ENCODE measurements around the gene AOPEP.

AOPEP gene

GRCh38 chr9:94870793-94871558 is 144.5 kb downstream of the AOPEP start:
- peaks cover 6% of the 10 kb centered on the region for H3F3A ChIP-seq (ENCODE audit: insufficient read depth, low read length)
- DNase-seq: peak; percentile 50
- no peak overlapping the region for H2AFZ ChIP-seq (ENCODE audit: low read length)
- no peaks in the 10 kb centered on the region for H3K9me2 ChIP-seq (replicated peaks; ENCODE audit: insufficient read depth, low read length)
- H3K27me3 ChIP-seq (replicated peaks; ENCODE audit: insufficient read depth, low read length): no peaks in the 10 kb centered on the region
- no peak overlapping the region for H3K9ac ChIP-seq (ENCODE audit: low read length)
- no peaks in the 10 kb centered on the region for H3K9me3 ChIP-seq (replicated peaks; ENCODE audit: insufficient read depth, low read length)
- peak overlapping the region; percentile 19 for H3K27ac ChIP-seq (ENCODE audit: low read length)
- H3K4me3 ChIP-seq (ENCODE audit: low read length): no peak overlapping the region
- H3K4me1 ChIP-seq (ENCODE audit: low read length): peaks cover 21% of the 10 kb centered on the region
- H3K4me2 ChIP-seq (ENCODE audit: low read depth, low read length): peak overlapping the region; percentile 1; the same call in 1 of the 2 replicates
- no peaks in the 10 kb centered on the region for H3K79me2 ChIP-seq (ENCODE audit: low read length)
- no peaks in the 10 kb centered on the region for H4K20me1 ChIP-seq (ENCODE audit: insufficient read depth, low read length)
- H3K36me3 ChIP-seq (replicated peaks; ENCODE audit: insufficient read depth, low read length): no peaks in the 10 kb centered on the region
- TF ChIP-seq CTCF (IDR thresholded peaks at IDR 0.05; ENCODE audit: low read length): no peak
- TF ChIP-seq EZH2 (optimal IDR thresholded peaks at IDR 0.05; ENCODE audit: low read depth, low read length): no peak
- no peak for TF ChIP-seq EZH2phosphoT487 (IDR thresholded peaks at IDR 0.05; ENCODE audit: low read length)

- H4K20me1 ChIP-seq (ENCODE audit: insufficient read depth, low read length): no peaks in the 10 kb centered on the region
- H3K4me2 ChIP-seq (ENCODE audit: low read depth, low read length): no peak overlapping the region
- H3K79me2 ChIP-seq (ENCODE audit: low read length): no peaks in the 10 kb centered on the region
- no peaks in the 10 kb centered on the region for H3K9me3 ChIP-seq (replicated peaks; ENCODE audit: insufficient read depth, low read length)
- H3K27me3 ChIP-seq (replicated peaks; ENCODE audit: insufficient read depth, low read length): no peaks in the 10 kb centered on the region
- H2AFZ ChIP-seq (ENCODE audit: low read length): no peak overlapping the region
- peaks cover 9% of the 10 kb centered on the region for H3F3A ChIP-seq (ENCODE audit: insufficient read depth, low read length)
- H3K9me2 ChIP-seq (replicated peaks; ENCODE audit: insufficient read depth, low read length): no peaks in the 10 kb centered on the region
- no peak overlapping the region for H3K27ac ChIP-seq (ENCODE audit: low read length)
- no peak for DNase-seq
- H3K36me3 ChIP-seq (replicated peaks; ENCODE audit: insufficient read depth, low read length): no peaks in the 10 kb centered on the region
- no peak overlapping the region for H3K4me3 ChIP-seq (ENCODE audit: low read length)
- no peak overlapping the region for H3K9ac ChIP-seq (ENCODE audit: low read length)
- peaks cover 22% of the 10 kb centered on the region for H3K4me1 ChIP-seq (ENCODE audit: low read length)
- TF ChIP-seq CTCF (IDR thresholded peaks at IDR 0.05; ENCODE audit: low read length): no peak
- no peak for TF ChIP-seq EZH2 (optimal IDR thresholded peaks at IDR 0.05; ENCODE audit: low read depth, low read length)
- TF ChIP-seq EZH2phosphoT487 (IDR thresholded peaks at IDR 0.05; ENCODE audit: low read length): no peak
These were observed 145.8 kb downstream of the AOPEP start for GRCh38 chr9:94872083-94872833.

- TF ChIP-seq CTCF (IDR thresholded peaks at IDR 0.05; ENCODE audit: low read length) (no peak), EZH2phosphoT487 (IDR thresholded peaks at IDR 0.05; ENCODE audit: low read length) (no peak), EZH2 (optimal IDR thresholded peaks at IDR 0.05; ENCODE audit: low read depth, low read length) (no peak)
- H3K4me1 ChIP-seq (ENCODE audit: low read length): peaks cover 22% of the 10 kb centered on the region
- no peak overlapping the region for H2AFZ ChIP-seq (ENCODE audit: low read length)
- no peaks in the 10 kb centered on the region for H3K9me2 ChIP-seq (replicated peaks; ENCODE audit: insufficient read depth, low read length)
- H3F3A ChIP-seq (ENCODE audit: insufficient read depth, low read length): peaks cover 9% of the 10 kb centered on the region
- no peak for DNase-seq
- no peaks in the 10 kb centered on the region for H3K9me3 ChIP-seq (replicated peaks; ENCODE audit: insufficient read depth, low read length)
- H3K9ac ChIP-seq (ENCODE audit: low read length): no peak overlapping the region
- H3K4me2 ChIP-seq (ENCODE audit: low read depth, low read length): no peak overlapping the region
- H3K27ac ChIP-seq (ENCODE audit: low read length): no peak overlapping the region
- H4K20me1 ChIP-seq (ENCODE audit: insufficient read depth, low read length): no peaks in the 10 kb centered on the region
- H3K4me3 ChIP-seq (ENCODE audit: low read length): no peak overlapping the region
- H3K36me3 ChIP-seq (replicated peaks; ENCODE audit: insufficient read depth, low read length): no peaks in the 10 kb centered on the region
- H3K27me3 ChIP-seq (replicated peaks; ENCODE audit: insufficient read depth, low read length): no peaks in the 10 kb centered on the region
- H3K79me2 ChIP-seq (ENCODE audit: low read length): no peaks in the 10 kb centered on the region
These were observed 146.5 kb downstream of the AOPEP start for GRCh38 chr9:94872891-94873511.

Measured in MM.1S (cell line).